Fibroblast of lung (primary cell): ENCODE data around the gene NEO1. TPM values are rescaled to one million over a fixed set of nuclear protein-coding genes. Genes with fewer than 3 reads are reported as not detected.

Source experiments
- DNase-seq, 2 donors: peaks; one replicate each; pipeline versions ENCODE4 v3.0.0 to v3.0.0-alpha.2; 2010; ENCODE audit warnings: low read depth in 2 of 2
- H2AFZ ChIP-seq: 2 replicates; pipeline ENCODE4 v1.5.1; 2012; ENCODE audit warnings: low read length, control low read depth, inconsistent platforms
- H3K27ac ChIP-seq: 2 replicates; pipeline ENCODE4 v1.5.1; 2011; ENCODE audit warnings: low read length, control low read depth; ENCODE audit not compliant: insufficient read depth
- H3K27me3 ChIP-seq: 2 replicates; pipeline ENCODE4 v1.5.1; 2011; ENCODE audit warnings: mild to moderate bottlenecking, low read length; ENCODE audit not compliant: control insufficient read depth, insufficient read depth
- H3K36me3 ChIP-seq: 2 replicates; pipeline ENCODE4 v1.5.1; 2011; ENCODE audit warnings: low read length; ENCODE audit not compliant: control insufficient read depth, insufficient read depth
- H3K4me1 ChIP-seq: 2 replicates; pipeline ENCODE4 v1.5.1; 2011; ENCODE audit warnings: low read length; ENCODE audit not compliant: control insufficient read depth, insufficient read depth; ENCODE audit errors: extremely low read depth
- H3K4me2 ChIP-seq: 2 replicates; pipeline ENCODE4 v1.5.1; 2011; ENCODE audit warnings: low read length, control low read depth; ENCODE audit not compliant: insufficient read depth; ENCODE audit errors: extremely low read depth
- H3K4me3 ChIP-seq, 4 experiments: fragments of 200-600 bp in 1 of 4; sonication (generic) in 1 of 4; replicated peaks in 1 of 4; 2 replicates each; pipeline ENCODE4 v1.5.1; 2011 to 2016; ENCODE audit warnings: low read length in 4 of 4, low read depth in 3 of 4, mild to moderate bottlenecking in 3 of 4, control low read depth in 2 of 4, inconsistent platforms in 1 of 4, mixed read lengths in 1 of 4; ENCODE audit not compliant: insufficient read depth in 1 of 4; ENCODE audit errors: control extremely low read depth in 1 of 4
- H3K79me2 ChIP-seq: 2 replicates; pipeline ENCODE4 v1.5.1; 2012; ENCODE audit warnings: mild to moderate bottlenecking, low read length, inconsistent platforms; ENCODE audit not compliant: control insufficient read depth, insufficient read depth
- H3K9ac ChIP-seq: 2 replicates; pipeline ENCODE4 v1.5.1; 2011; ENCODE audit warnings: mild to moderate bottlenecking, low read length, control low read depth; ENCODE audit not compliant: insufficient read depth
- H3K9me3 ChIP-seq: 2 replicates; pipeline ENCODE4 v1.5.1; 2012; ENCODE audit warnings: low read depth, low read length; ENCODE audit not compliant: control insufficient read depth, insufficient read depth
- H4K20me1 ChIP-seq: 2 replicates; pipeline ENCODE4 v1.5.1; 2011; ENCODE audit warnings: low read length; ENCODE audit not compliant: control insufficient read depth, insufficient read depth; ENCODE audit errors: extremely low read depth
- CTCF ChIP-seq, 2 donors: IDR thresholded peaks in 1 of 2; conservative IDR thresholded peaks in 1 of 2; 1 replicate in 1 of 2; 2 replicates in 1 of 2; pipeline ENCODE4 v1.5.1; 2011 to 2012; ENCODE audit warnings: low read length in 2 of 2, control low read depth in 1 of 2, inconsistent platforms in 1 of 2, low read depth in 1 of 2, mild to moderate bottlenecking in 1 of 2
- EZH2 ChIP-seq: IDR thresholded peaks from 2 replicates; pipeline ENCODE4 v1.5.1; 2012; ENCODE audit warnings: low read length, control low read depth, mild to moderate bottlenecking; ENCODE audit errors: missing control alignments
- polyA plus RNA-seq, 2 donors: library from polyadenylated mRNA; depleted of rRNA in 1 of 2; stranded (reverse) in 1 of 2; unstranded in 1 of 2; fragments of >200 nt; gene quantifications; 2 replicates each; pipeline ENCODE4 v1.2.1, GENCODE V29; 2011 to 2012; ENCODE audit warnings: missing spikeins in 1 of 2
- total RNA-seq: library from RNA; depleted of rRNA; stranded (reverse); fragments of >200 nt; gene quantifications from 2 replicates; pipeline ENCODE4 v1.2.1, GENCODE V29; 2014

The NEO1 gene
- total and polyA plus RNA-seq, 2 donors (not counting 1 experiment from before 2014, with no cell fraction given) = 6.2 to 19.3 TPM

GRCh38 chr15:73225358-73226015 lies 173.2 kb downstream of the NEO1 start:
- Histone ChIP-seq H3K27ac (no peak overlapping the region), H2AFZ (no peak overlapping the region), H3K4me1 (no peaks in the 10 kb centered on the region), H3K9ac (no peak overlapping the region), H3K27me3 (no peaks in the 10 kb centered on the region), H3K79me2 (no peaks in the 10 kb centered on the region), H3K9me3 (no peaks in the 10 kb centered on the region), H3K4me3 (no peak overlapping the region), H4K20me1 (no peaks in the 10 kb centered on the region), H3K36me3 (no peaks in the 10 kb centered on the region), H3K4me2 (no peak overlapping the region)
- TF ChIP-seq CTCF (conservative IDR thresholded peaks at IDR 0.05 in 1 of 2, IDR thresholded peaks at IDR 0.05 in 1 of 2; ENCODE audit: low read depth in 1 of 2, low read length in 2 of 2) (no peak), EZH2 (no peak)
- no peak for DNase-seq

GRCh38 chr15:73226093-73226814 lies 174.0 kb downstream of the NEO1 start:
- no peaks in the 10 kb centered on the region for H3K79me2 ChIP-seq
- H3K27me3 ChIP-seq = no peaks in the 10 kb centered on the region
- H3K4me3 ChIP-seq = no peak overlapping the region
- H3K9me3 ChIP-seq = no peaks in the 10 kb centered on the region
- no peaks in the 10 kb centered on the region for H3K36me3 ChIP-seq
- H2AFZ ChIP-seq = no peak overlapping the region
- H4K20me1 ChIP-seq = no peaks in the 10 kb centered on the region
- H3K27ac ChIP-seq = no peak overlapping the region
- H3K9ac ChIP-seq = no peak overlapping the region
- no peak overlapping the region for H3K4me2 ChIP-seq
- H3K4me1 ChIP-seq = no peaks in the 10 kb centered on the region
- DNase-seq = no peak
- no peak for TF ChIP-seq EZH2
- TF ChIP-seq CTCF (conservative IDR thresholded peaks at IDR 0.05 in 1 of 2, IDR thresholded peaks at IDR 0.05 in 1 of 2; ENCODE audit: low read depth in 1 of 2, low read length in 2 of 2) = no peak

- H3K4me2 ChIP-seq = no peak overlapping the region
- H2AFZ ChIP-seq = no peak overlapping the region
- H3K4me1 ChIP-seq = peaks cover 2% of the 10 kb centered on the region
- H3K9ac ChIP-seq = no peak overlapping the region
- no peak for TF ChIP-seq CTCF (conservative IDR thresholded peaks at IDR 0.05 in 1 of 2, IDR thresholded peaks at IDR 0.05 in 1 of 2; ENCODE audit: low read depth in 1 of 2, low read length in 2 of 2)
- no peak for TF ChIP-seq EZH2
- H3K4me3 ChIP-seq = no peak overlapping the region
- H3K36me3 ChIP-seq = no peaks in the 10 kb centered on the region
- H4K20me1 ChIP-seq = no peaks in the 10 kb centered on the region
- DNase-seq = no peak
- H3K9me3 ChIP-seq = no peaks in the 10 kb centered on the region
- no peaks in the 10 kb centered on the region for H3K27me3 ChIP-seq
- no peaks in the 10 kb centered on the region for H3K79me2 ChIP-seq
- no peak overlapping the region for H3K27ac ChIP-seq
These were observed 175.3 kb downstream of the NEO1 start for GRCh38 chr15:73227433-73228056.
